Cardiac fibroblast (primary cell): ENCODE data around the gene KIAA0513.
"Not testable (repeated sequence)": the region's sequence is repeated elsewhere in the genome, so short reads cannot be mapped to it uniquely, and the experiment has no call there.

Experiments used
- DNase-seq, 2 donors: peaks; one replicate each; pipeline versions ENCODE4 v3.0.0 to v3.0.0-alpha.2; 2010; ENCODE audit warnings: low read depth in 2 of 2
- H3K4me3 ChIP-seq, 2 donors: replicated peaks in 1 of 2; 1 replicate in 1 of 2; 2 replicates in 1 of 2; pipeline ENCODE4 v1.5.1; 2011; ENCODE audit warnings: low read depth in 2 of 2, low read length in 2 of 2, mild to moderate bottlenecking in 2 of 2, moderate library complexity in 1 of 2
- CTCF ChIP-seq: IDR thresholded peaks from one replicate; pipeline ENCODE4 v1.5.1; 2011; ENCODE audit warnings: low read depth, mild to moderate bottlenecking, low read length, inconsistent platforms

KIAA0513 gene

GRCh38 chr16:85028685-85029407 lies 1.3 kb downstream of the KIAA0513 start:
- peak overlapping the region; percentile 15 to 76 for H3K4me3 ChIP-seq
- no peak for TF ChIP-seq CTCF
- DNase-seq = peak in 1 of 2 donors; percentile 80

GRCh38 chr16:85029408-85029784 lies 1.8 kb downstream of the KIAA0513 start:
- TF ChIP-seq CTCF = no peak
- H3K4me3 ChIP-seq = peak overlapping the region in 1 of 2 donors; percentile 76
- DNase-seq = peak in 1 of 2 donors; percentile 73

- no peak for TF ChIP-seq CTCF
- no peak overlapping the region for H3K4me3 ChIP-seq
- DNase-seq = peak in 1 of 2 donors; percentile 53
Measured at GRCh38 chr16:85029981-85030401, 2.4 kb downstream of the KIAA0513 start.

- no peak for TF ChIP-seq CTCF
- no peak overlapping the region for H3K4me3 ChIP-seq
- DNase-seq = no peak
Measured at GRCh38 chr16:85031451-85031850, 3.9 kb downstream of the KIAA0513 start.

- not testable (repeated sequence) for H3K4me3 ChIP-seq, DNase-seq
Measured at GRCh38 chr16:85032187-85032586, 4.6 kb downstream of the KIAA0513 start.

GRCh38 chr16:85033171-85033570 lies 5.6 kb downstream of the KIAA0513 start:
- no peak overlapping the region for H3K4me3 ChIP-seq
- no peak for DNase-seq
- no peak for TF ChIP-seq CTCF

- no peak for TF ChIP-seq CTCF
- H3K4me3 ChIP-seq = no peak overlapping the region
- DNase-seq = no peak
Measured at GRCh38 chr16:85034591-85035433, 7.2 kb downstream of the KIAA0513 start.
